Measurements from ENCODE around the gene HACD1. TPM values are rescaled to one million over a fixed set of nuclear protein-coding genes. Genes with fewer than 3 reads are reported as not detected.

Gene HACD1
- total RNA-seq, 2 donors from 2014 or later: 101 to 143 TPM

DNA sequence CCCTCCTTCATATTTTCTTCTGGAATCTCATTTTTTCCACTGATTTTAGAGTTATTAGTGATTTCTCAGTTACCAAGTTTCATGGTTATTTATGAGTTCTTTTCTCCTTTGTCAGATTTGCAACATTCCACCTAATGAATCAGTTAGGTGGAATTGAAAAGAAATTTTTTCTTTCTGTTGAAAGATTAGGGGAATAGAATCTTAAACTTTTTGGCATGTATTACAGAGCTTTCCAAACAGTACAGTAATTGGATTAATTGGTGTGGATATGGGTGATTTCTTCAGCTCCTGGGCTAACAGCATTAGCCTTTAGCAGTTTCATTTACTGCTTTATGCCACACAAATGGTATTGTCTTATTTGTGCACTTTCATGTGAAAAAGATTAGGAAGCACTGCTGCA is 43.7 kb upstream of the HACD1 start:
- H3K9me3 ChIP-seq: no peaks in the 10 kb centered on the region
- H3K36me3 ChIP-seq: peaks cover 5% of the 10 kb centered on the region
- no peak for DNase-seq (ENCODE audit: low spot score)
- H3K4me3 ChIP-seq: no peak overlapping the region
- H3K4me1 ChIP-seq: peaks cover 0 to 20% of the 10 kb centered on the region in 2 donors
- no peak overlapping the region for H3K27ac ChIP-seq
- TF ChIP-seq, protein P1, sequence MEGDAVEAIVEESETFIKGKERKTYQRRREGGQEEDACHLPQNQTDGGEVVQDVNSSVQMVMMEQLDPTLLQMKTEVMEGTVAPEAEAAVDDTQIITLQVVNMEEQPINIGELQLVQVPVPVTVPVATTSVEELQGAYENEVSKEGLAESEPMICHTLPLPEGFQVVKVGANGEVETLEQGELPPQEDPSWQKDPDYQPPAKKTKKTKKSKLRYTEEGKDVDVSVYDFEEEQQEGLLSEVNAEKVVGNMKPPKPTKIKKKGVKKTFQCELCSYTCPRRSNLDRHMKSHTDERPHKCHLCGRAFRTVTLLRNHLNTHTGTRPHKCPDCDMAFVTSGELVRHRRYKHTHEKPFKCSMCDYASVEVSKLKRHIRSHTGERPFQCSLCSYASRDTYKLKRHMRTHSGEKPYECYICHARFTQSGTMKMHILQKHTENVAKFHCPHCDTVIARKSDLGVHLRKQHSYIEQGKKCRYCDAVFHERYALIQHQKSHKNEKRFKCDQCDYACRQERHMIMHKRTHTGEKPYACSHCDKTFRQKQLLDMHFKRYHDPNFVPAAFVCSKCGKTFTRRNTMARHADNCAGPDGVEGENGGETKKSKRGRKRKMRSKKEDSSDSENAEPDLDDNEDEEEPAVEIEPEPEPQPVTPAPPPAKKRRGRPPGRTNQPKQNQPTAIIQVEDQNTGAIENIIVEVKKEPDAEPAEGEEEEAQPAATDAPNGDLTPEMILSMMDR (IDR thresholded peaks at IDR 0.05): no peak
- H3K27me3 ChIP-seq: no peaks in the 10 kb centered on the region

DNA sequence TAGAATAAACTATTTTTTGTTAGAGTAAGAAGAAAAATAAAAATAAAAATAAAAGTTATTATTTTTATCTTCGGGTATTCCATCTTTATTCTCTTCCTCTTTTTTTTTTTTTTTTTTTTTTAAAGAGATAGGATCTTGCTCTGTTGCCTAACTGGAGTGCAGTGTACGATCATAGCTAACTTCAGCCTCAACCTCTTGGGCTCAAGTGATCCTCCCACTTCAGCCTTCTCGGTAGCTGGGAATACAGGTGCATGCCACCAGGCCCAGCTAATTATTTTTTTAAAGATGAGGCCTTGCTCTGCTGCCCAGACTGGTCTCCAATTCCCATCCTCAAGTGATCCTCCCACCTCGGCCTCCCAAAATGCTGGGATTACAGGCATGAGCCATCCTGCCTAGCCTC is 42.2 kb upstream of the HACD1 start:
- H3K4me3 ChIP-seq: no peak overlapping the region
- no peak overlapping the region for H3K27ac ChIP-seq
- TF ChIP-seq, protein P1 (IDR thresholded peaks at IDR 0.05): no peak
- H3K4me1 ChIP-seq: peaks cover 0 to 26% of the 10 kb centered on the region in 2 donors
- no peaks in the 10 kb centered on the region for H3K9me3 ChIP-seq
- H3K27me3 ChIP-seq: no peaks in the 10 kb centered on the region
- no peak for DNase-seq (ENCODE audit: low spot score)
- H3K36me3 ChIP-seq: peaks cover 5% of the 10 kb centered on the region

DNA sequence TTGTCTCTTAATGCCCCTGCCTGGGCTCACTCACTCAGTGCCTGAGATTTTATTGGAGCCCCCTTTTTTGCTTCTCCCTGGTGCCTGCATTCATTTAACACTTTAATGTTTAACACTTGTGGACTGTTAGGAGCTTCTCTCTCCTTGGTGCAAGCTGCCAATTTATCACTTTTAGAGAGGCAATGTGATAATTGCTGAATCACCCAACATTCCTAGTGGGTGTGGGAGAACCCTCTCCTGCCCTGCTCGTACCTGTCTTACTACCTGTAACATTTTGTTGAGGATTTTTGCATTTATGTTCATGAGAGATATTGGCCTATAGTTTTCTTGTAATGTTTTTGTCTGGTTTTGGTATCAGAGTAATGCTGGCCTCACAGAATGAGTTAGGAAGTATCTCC is 39.9 kb upstream of the HACD1 start:
- DNase-seq (ENCODE audit: low spot score): no peak
- Histone ChIP-seq H3K4me1 (peaks cover 0 to 21% of the 10 kb centered on the region in 2 donors), H3K4me3 (no peak overlapping the region), H3K27me3 (no peaks in the 10 kb centered on the region), H3K27ac (peak overlapping the region in 1 of 2 donors; percentile 16), H3K36me3 (peaks cover 5% of the 10 kb centered on the region), H3K9me3 (no peaks in the 10 kb centered on the region)
- TF ChIP-seq, protein P1 (IDR thresholded peaks at IDR 0.05): no peak

DNA sequence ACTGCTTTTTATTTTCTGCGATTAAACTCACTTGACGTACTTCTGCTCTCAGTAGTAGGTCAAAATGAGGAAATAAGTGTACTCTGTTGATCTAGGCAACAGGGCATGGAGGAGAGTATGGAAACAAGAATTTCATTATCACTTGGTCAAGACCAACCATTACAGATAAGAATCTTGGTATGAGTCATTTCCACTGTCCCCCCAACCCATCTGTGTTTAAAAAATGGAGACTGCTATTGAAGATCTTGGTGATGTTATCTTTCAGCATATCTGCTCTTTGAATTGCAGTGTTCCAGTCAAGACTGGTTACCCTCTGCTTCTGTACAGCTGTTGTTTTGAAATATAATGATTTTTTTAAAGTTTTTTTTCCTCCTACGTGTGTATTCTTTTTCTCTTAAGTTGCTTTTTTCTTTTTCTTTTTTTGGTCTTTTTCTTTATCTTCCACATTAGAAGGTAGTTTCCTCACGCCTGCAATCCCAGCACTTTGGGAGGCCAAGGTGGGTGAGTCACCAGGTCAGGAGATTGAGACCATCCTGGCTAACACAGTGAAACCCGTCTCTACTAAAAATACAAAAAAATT is 38.5 kb upstream of the HACD1 start:
- no peak overlapping the region for H3K27ac ChIP-seq
- no peak overlapping the region for H3K4me3 ChIP-seq
- H3K4me1 ChIP-seq: peaks cover 0 to 32% of the 10 kb centered on the region in 2 donors
- no peaks in the 10 kb centered on the region for H3K27me3 ChIP-seq
- TF ChIP-seq, protein P1 (IDR thresholded peaks at IDR 0.05): no peak
- DNase-seq (ENCODE audit: low spot score): no peak
- no peaks in the 10 kb centered on the region for H3K36me3 ChIP-seq
- H3K9me3 ChIP-seq: no peaks in the 10 kb centered on the region

DNA sequence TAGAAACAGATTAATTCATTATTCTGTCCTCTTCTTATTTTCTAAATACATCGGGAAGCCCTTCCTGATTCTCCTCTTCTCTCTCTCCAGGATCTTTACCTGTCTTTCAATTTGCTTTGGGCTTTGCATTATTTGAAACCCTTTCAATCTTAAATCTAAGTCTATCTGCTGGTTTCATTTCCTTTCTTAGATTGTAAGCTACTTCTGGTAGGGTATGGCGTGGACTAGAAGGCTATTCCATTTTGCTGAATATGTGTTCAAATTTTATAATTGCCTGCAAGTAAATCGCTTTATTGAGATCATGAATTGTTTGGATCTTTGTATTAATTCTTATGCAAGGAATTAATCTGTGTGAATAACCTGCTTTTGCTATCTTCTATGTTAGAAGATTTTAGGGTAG is 37.8 kb upstream of the HACD1 start:
- H3K27me3 ChIP-seq: no peaks in the 10 kb centered on the region
- no peaks in the 10 kb centered on the region for H3K9me3 ChIP-seq
- no peak for DNase-seq (ENCODE audit: low spot score)
- H3K27ac ChIP-seq: no peak overlapping the region
- H3K4me1 ChIP-seq: peaks cover 0 to 38% of the 10 kb centered on the region in 2 donors
- TF ChIP-seq, protein P1 (IDR thresholded peaks at IDR 0.05): no peak
- no peaks in the 10 kb centered on the region for H3K36me3 ChIP-seq
- no peak overlapping the region for H3K4me3 ChIP-seq

DNA sequence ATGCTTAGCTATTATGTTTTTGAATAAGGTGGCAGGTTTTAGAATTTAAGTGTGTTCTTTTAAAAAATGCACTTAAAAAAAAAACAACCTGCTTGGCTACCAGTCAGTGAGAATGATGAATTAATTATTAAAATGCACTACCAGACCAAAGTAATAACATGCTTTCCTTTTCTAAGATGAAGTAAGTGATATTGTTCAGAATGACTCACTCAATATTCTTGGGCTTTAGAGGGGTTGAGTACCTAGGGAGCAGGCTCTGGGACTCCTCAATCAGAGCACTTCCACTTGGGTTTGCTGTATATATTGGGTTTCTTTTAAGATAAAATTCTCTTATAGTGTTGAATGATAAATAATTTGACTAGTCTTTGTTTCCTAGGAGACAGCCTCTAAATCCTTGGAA is 35.4 kb upstream of the HACD1 start:
- no peaks in the 10 kb centered on the region for H3K9me3 ChIP-seq
- H3K4me1 ChIP-seq: peaks cover 0 to 56% of the 10 kb centered on the region in 2 donors
- H3K4me3 ChIP-seq: no peak overlapping the region
- no peaks in the 10 kb centered on the region for H3K36me3 ChIP-seq
- no peaks in the 10 kb centered on the region for H3K27me3 ChIP-seq
- TF ChIP-seq, protein P1 (IDR thresholded peaks at IDR 0.05): no peak
- peak overlapping the region in 1 of 2 donors; percentile 17 for H3K27ac ChIP-seq
- no peak for DNase-seq (ENCODE audit: low spot score)

Measured in right atrium auricular region (tissue), 2 donors.